ENCODE results near the gene CTTN.
A peak's percentile ranks its signal among the peaks of the same experiment; 100 is the strongest.

Gene CTTN

DNA sequence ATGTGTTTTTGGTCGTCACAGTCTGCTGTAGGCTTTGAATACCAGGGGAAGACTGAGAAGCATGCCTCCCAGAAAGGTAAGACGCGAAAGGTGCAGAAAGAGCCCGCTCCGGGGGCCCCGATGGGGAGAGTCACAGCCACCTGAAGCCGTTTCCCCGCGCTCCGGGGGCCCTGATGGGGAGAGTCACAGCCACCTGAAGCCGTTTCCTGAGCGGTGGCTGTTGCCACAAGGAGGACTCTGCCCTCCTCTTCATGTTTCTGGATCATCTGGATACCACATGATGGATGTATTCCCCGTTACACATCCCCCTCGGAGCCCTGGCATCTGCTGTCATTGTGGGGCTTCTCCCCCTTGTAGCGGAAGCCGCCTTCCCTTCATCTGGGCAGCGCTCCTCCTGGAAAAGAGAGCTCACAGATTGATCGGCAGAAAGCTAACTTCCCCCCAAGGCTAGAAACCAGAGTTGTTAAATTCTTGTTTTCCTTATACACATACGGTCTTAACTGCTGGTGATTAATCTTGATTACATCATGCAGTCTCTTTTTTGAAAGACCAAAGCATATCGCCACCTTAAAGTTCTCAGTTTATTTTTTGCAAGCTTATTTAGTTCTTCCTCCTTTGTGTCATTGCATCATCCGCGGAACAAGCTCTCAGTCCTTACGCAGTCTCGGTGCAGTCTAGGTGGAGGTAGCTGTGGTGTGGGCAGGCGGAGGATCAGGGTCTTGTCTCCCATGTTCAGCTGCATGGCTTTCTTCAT, 17.5 kb downstream of the CTTN start:
- Mint-ChIP-seq H3K27ac (ENCODE audit: low read depth) (no peak overlapping the region), H3K27me3 (peaks cover 31% of the 10 kb centered on the region), H3K4me3 (no peak overlapping the region), H3K36me3 (ENCODE audit: insufficient read depth) (peaks cover 2% of the 10 kb centered on the region), H3K4me1 (no peaks in the 10 kb centered on the region), H3K9me3 (no peaks in the 10 kb centered on the region)
- DNase-seq (ENCODE audit: low spot score in 2 of 2), result no peak
- no peak for ATAC-seq (replicated peaks; ENCODE audit: extremely low read depth, poor library complexity, severe bottlenecking)

GRCh38 chr11:70416881-70417280, 18.6 kb downstream of the CTTN start:
- Mint-ChIP-seq H3K36me3 (ENCODE audit: insufficient read depth) (peaks cover 2% of the 10 kb centered on the region), H3K4me1 (no peaks in the 10 kb centered on the region), H3K27ac (ENCODE audit: low read depth) (no peak overlapping the region), H3K9me3 (no peaks in the 10 kb centered on the region), H3K4me3 (no peak overlapping the region), H3K27me3 (peaks cover 20% of the 10 kb centered on the region)
- DNase-seq (ENCODE audit: low spot score in 2 of 2) (no peak), ATAC-seq (replicated peaks; ENCODE audit: extremely low read depth, poor library complexity, severe bottlenecking) (no peak)

DNA sequence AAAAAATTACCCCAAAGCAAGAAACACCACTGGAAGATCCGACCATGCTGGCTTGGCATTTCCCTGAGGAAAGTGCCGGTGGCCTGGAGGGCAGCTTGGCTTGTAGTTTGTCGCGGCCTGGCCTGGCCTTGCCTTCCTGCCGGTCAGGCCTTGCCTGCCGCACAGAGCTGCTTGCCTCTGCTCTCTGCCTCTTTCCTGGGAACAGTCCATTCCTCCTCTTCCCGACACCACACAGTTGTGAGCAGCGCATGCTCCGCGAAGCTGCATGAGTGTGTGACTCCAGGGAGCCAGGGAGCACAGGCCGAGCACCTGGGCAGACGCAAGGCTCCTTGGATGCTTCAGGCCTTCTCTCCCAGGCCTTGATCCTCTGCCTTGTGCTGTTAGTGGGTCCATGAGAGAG, 19.8 kb downstream of the CTTN start:
- no peak for ATAC-seq (replicated peaks; ENCODE audit: extremely low read depth, poor library complexity, severe bottlenecking)
- Mint-ChIP-seq H3K4me1 (peaks cover under 1% of the 10 kb centered on the region), H3K9me3 (no peaks in the 10 kb centered on the region), H3K27ac (ENCODE audit: low read depth) (no peak overlapping the region), H3K4me3 (no peak overlapping the region), H3K27me3 (peaks cover 17% of the 10 kb centered on the region), H3K36me3 (ENCODE audit: insufficient read depth) (peaks cover 2% of the 10 kb centered on the region)
- DNase-seq (ENCODE audit: low spot score in 2 of 2), result no peak

- DNase-seq (ENCODE audit: low spot score in 2 of 2) (no peak), ATAC-seq (replicated peaks; ENCODE audit: extremely low read depth, poor library complexity, severe bottlenecking) (no peak)
- Mint-ChIP-seq H3K4me1 (peaks cover 14% of the 10 kb centered on the region), H3K4me3 (no peak overlapping the region), H3K36me3 (ENCODE audit: insufficient read depth) (peaks cover 6% of the 10 kb centered on the region), H3K9me3 (no peaks in the 10 kb centered on the region), H3K27me3 (peaks cover 28% of the 10 kb centered on the region), H3K27ac (ENCODE audit: low read depth) (no peak overlapping the region)
Measured at GRCh38 chr11:70419307-70420007, 21.1 kb downstream of the CTTN start.

DNA sequence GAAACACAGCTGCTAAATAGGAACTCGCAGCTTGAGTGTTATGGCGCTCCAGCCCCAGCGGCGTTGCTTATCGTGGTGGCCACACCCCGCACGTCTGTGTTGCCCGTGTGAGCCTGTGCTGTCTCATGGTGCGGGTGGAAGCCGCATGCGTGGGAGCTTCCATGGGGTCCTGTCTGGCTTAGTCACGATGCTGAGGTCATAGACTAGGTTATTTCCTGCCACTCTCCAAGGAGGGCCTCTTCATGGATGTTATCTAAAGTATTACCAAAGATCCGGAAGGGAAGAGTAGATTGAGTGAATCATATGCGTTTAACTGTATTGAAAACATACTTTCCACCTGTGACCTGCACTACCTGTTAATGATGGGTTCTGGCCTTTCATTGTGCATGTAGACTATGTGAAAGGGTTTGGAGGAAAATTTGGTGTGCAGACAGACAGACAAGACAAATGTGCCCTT, 21.7 kb downstream of the CTTN start:
- no peaks in the 10 kb centered on the region for H3K9me3 Mint-ChIP-seq
- H3K4me1 Mint-ChIP-seq, result peaks cover 20% of the 10 kb centered on the region
- ATAC-seq (replicated peaks; ENCODE audit: extremely low read depth, poor library complexity, severe bottlenecking) (no peak), DNase-seq (ENCODE audit: low spot score in 2 of 2) (no peak)
- no peak overlapping the region for H3K4me3 Mint-ChIP-seq
- H3K27ac Mint-ChIP-seq (ENCODE audit: low read depth), result no peak overlapping the region
- peaks cover 34% of the 10 kb centered on the region for H3K27me3 Mint-ChIP-seq
- H3K36me3 Mint-ChIP-seq (ENCODE audit: insufficient read depth), result peaks cover 6% of the 10 kb centered on the region

GRCh38 chr11:70420496-70420895, 22.2 kb downstream of the CTTN start:
- no peak for ATAC-seq (replicated peaks; ENCODE audit: extremely low read depth, poor library complexity, severe bottlenecking)
- DNase-seq (ENCODE audit: low spot score in 2 of 2), result no peak
- H3K9me3 Mint-ChIP-seq, result no peaks in the 10 kb centered on the region
- no peak overlapping the region for H3K27ac Mint-ChIP-seq (ENCODE audit: low read depth)
- H3K4me3 Mint-ChIP-seq, result no peak overlapping the region
- peaks cover 38% of the 10 kb centered on the region for H3K27me3 Mint-ChIP-seq
- peaks cover 24% of the 10 kb centered on the region for H3K4me1 Mint-ChIP-seq
- H3K36me3 Mint-ChIP-seq (ENCODE audit: insufficient read depth), result peaks cover 5% of the 10 kb centered on the region

- H3K27me3 Mint-ChIP-seq, result peaks cover 40% of the 10 kb centered on the region
- H3K36me3 Mint-ChIP-seq (ENCODE audit: insufficient read depth), result peaks cover 5% of the 10 kb centered on the region
- no peaks in the 10 kb centered on the region for H3K9me3 Mint-ChIP-seq
- ATAC-seq (replicated peaks; ENCODE audit: extremely low read depth, poor library complexity, severe bottlenecking) (no peak), DNase-seq (ENCODE audit: low spot score in 2 of 2) (no peak)
- H3K27ac Mint-ChIP-seq (ENCODE audit: low read depth), result no peak overlapping the region
- H3K4me3 Mint-ChIP-seq, result no peak overlapping the region
- H3K4me1 Mint-ChIP-seq, result peaks cover 30% of the 10 kb centered on the region
Measured at GRCh38 chr11:70421123-70421522, 22.8 kb downstream of the CTTN start.

DNA sequence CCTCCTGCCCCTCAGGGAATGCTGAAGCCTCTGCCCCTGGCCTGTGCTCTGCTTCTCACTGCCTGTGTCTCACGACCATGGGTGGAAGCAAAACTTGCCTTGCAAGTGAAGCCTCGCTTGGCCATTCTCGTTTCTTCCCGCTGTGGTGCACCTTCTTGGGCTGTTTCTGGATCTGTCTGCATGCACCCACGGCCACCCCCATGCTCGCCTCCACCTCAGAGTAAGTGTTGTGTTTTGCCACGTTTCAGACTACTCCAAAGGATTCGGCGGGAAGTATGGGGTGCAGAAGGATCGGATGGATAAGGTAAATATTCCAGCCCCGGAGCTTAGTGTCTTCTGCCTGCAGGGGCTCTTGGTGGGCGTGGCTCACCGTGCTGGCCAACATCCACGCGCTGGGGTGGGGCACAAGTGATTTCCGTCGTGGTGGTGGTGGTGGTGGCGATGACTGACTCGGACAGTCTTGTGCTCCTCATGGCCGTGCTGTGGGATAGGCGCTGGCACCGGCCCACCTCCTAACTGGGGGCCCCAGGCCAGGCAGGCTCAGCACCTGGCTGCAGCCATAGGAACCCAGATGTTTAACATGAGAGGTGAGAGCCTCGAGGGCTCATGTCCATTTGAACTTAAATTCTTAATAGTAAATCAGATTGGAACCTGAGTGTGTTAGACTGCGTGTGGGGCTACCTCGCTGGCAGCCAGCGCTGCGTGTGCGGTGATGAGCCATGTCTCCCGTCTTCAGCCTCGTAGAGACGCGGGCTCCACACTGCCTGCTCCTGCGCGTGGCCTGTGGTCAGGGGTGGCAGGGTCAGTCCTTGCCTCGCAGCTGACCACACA, 24.6 kb downstream of the CTTN start:
- H3K27ac Mint-ChIP-seq (ENCODE audit: low read depth), result no peak overlapping the region

DNA sequence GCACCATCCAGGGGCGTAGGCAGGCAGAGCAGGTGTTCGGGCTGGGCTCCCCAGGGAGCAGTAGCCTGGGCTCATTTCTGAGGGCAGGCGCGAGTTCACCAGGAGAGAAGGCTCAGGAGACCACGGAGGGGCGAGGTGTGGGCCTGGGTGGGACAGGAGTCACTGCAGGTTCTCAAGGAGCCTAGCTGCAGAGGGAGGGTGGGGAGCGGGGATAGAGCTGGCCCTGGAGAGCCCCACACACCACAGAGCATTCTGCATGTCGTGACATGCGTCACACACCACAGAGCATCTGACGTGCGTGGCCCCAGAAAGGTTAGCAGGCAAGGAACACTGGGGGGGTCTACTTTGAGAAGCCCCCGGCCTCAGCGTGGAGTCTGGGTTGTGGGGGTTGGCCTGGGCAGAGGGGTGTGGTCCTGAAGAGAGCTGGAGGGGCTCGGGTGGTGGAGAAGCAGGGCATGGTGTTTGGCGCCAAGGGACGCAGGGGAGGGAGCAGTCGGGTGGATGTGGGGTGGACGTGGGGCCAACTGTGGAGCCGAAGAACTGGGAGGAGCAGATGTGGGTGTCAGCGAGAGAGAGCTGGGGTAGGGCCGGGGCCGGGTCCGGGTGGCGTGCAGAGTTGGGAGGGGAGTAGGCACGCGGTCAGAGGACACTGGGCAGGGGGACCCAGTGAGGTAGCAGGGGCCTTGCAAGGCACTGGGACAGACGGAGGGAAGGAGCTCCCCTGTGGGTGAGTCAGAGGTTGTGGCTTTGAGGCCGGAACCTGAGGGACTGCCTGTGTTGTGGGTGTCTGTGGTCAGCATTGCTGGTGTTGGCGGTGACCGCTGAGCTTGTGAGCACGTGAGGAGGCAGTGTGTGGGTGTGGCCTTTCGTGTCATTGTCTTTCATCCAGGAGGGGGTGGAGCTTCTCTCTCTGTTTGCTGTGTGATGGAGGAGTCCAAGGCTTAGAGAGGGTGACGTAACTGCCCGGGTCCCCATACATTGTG, 25.5 kb downstream of the CTTN start:
- DNase-seq (ENCODE audit: low spot score in 2 of 2), result peak in 1 of 2 donors; percentile 50
- peak overlapping the region; percentile 33 for H3K4me3 Mint-ChIP-seq
- peaks cover 31% of the 10 kb centered on the region for H3K4me1 Mint-ChIP-seq
- peak overlapping the region; percentile 85 for H3K27ac Mint-ChIP-seq (ENCODE audit: low read depth)
- H3K36me3 Mint-ChIP-seq (ENCODE audit: insufficient read depth), result peaks cover 5% of the 10 kb centered on the region
- no peaks in the 10 kb centered on the region for H3K9me3 Mint-ChIP-seq
- H3K27me3 Mint-ChIP-seq, result peaks cover 43% of the 10 kb centered on the region
- ATAC-seq (replicated peaks; ENCODE audit: extremely low read depth, poor library complexity, severe bottlenecking), result peak; percentile 82

More for the DNA sequence above, 24.6 kb downstream of the CTTN start:
- Mint-ChIP-seq H3K27me3 (peaks cover 35% of the 10 kb centered on the region), H3K36me3 (ENCODE audit: insufficient read depth) (peaks cover 5% of the 10 kb centered on the region), H3K4me1 (peaks cover 31% of the 10 kb centered on the region), H3K4me3 (no peak overlapping the region), H3K9me3 (no peaks in the 10 kb centered on the region)
- no peak for ATAC-seq (replicated peaks; ENCODE audit: extremely low read depth, poor library complexity, severe bottlenecking)
- DNase-seq (ENCODE audit: low spot score in 2 of 2), result no peak

- H3K9me3 Mint-ChIP-seq, result no peaks in the 10 kb centered on the region
- DNase-seq (ENCODE audit: low spot score in 2 of 2) (no peak), ATAC-seq (replicated peaks; ENCODE audit: extremely low read depth, poor library complexity, severe bottlenecking) (no peak)
- H3K4me1 Mint-ChIP-seq, result peaks cover 31% of the 10 kb centered on the region
- H3K27me3 Mint-ChIP-seq, result peaks cover 53% of the 10 kb centered on the region
- H3K27ac Mint-ChIP-seq (ENCODE audit: low read depth), result no peak overlapping the region
- H3K4me3 Mint-ChIP-seq, result peak overlapping the region; percentile 33
- peaks cover 5% of the 10 kb centered on the region for H3K36me3 Mint-ChIP-seq (ENCODE audit: insufficient read depth)
Measured at GRCh38 chr11:70424765-70425344, 26.5 kb downstream of the CTTN start.

GRCh38 chr11:70427436-70427835, 29.1 kb downstream of the CTTN start:
- no peaks in the 10 kb centered on the region for H3K9me3 Mint-ChIP-seq
- no peak overlapping the region for H3K27ac Mint-ChIP-seq (ENCODE audit: low read depth)
- H3K4me3 Mint-ChIP-seq, result no peak overlapping the region
- DNase-seq (ENCODE audit: low spot score in 2 of 2), result no peak
- H3K27me3 Mint-ChIP-seq, result peaks cover 77% of the 10 kb centered on the region
- ATAC-seq (replicated peaks; ENCODE audit: extremely low read depth, poor library complexity, severe bottlenecking), result no peak
- peaks cover 5% of the 10 kb centered on the region for H3K36me3 Mint-ChIP-seq (ENCODE audit: insufficient read depth)
- peaks cover 35% of the 10 kb centered on the region for H3K4me1 Mint-ChIP-seq

Data from central memory CD8-positive, alpha-beta T cell (primary cell).